Neural crest cell (in vitro differentiated cells): ENCODE data around the gene TMBIM1. TPM values are rescaled to one million over a fixed set of nuclear protein-coding genes. Genes with fewer than 3 reads are reported as not detected.

ENCODE experiments used
- DNase-seq: peaks from one replicate; pipeline ENCODE4 v3.0.0; 2021; ENCODE audit warnings: low read depth, mixed read lengths, low spot score
- H3K27ac Mint-ChIP-seq: one replicate; pipeline ENCODE4 v1.8.0; 2021; ENCODE audit warnings: mild to moderate bottlenecking, mixed read lengths; ENCODE audit not compliant: unreplicated experiment
- H3K27me3 Mint-ChIP-seq: 2 replicates; pipeline ENCODE4 v1.8.0; 2021; ENCODE audit warnings: low read depth, mild to moderate bottlenecking, mixed read lengths
- H3K36me3 Mint-ChIP-seq: 2 replicates; pipeline ENCODE4 v1.8.0; 2021; ENCODE audit warnings: low read depth, mild to moderate bottlenecking, mixed read lengths
- H3K4me1 Mint-ChIP-seq: 2 replicates; pipeline ENCODE4 v1.8.0; 2021; ENCODE audit warnings: mixed read lengths
- H3K4me3 Mint-ChIP-seq: one replicate; pipeline ENCODE4 v1.8.0; 2021; ENCODE audit warnings: mild to moderate bottlenecking, mixed read lengths
- H3K9me3 Mint-ChIP-seq: 2 replicates; pipeline ENCODE4 v1.8.0; 2021; ENCODE audit warnings: mixed read lengths
- total RNA-seq: library from RNA; stranded (reverse); gene quantifications from 2 replicates; pipeline ENCODE4 v1.2.1, GENCODE V29; 2021
- TF ChIP-seq, protein P1 (sequence below): fragments of 200-600 bp; sonication (generic); conservative IDR thresholded peaks from 2 replicates; pipeline ENCODE4 v1.5.0; 2021; ENCODE audit warnings: antibody characterized with exemption, mild to moderate bottlenecking

Gene TMBIM1
- total RNA-seq, 1 donor from 2014 or later = 8.5 TPM

- H3K4me1 Mint-ChIP-seq = peaks cover 6% of the 10 kb centered on the region
- no peaks in the 10 kb centered on the region for H3K9me3 Mint-ChIP-seq
- no peak for DNase-seq
- H3K4me3 Mint-ChIP-seq = no peak overlapping the region
- H3K27me3 Mint-ChIP-seq = peaks cover 17% of the 10 kb centered on the region
- TF ChIP-seq, protein P1, sequence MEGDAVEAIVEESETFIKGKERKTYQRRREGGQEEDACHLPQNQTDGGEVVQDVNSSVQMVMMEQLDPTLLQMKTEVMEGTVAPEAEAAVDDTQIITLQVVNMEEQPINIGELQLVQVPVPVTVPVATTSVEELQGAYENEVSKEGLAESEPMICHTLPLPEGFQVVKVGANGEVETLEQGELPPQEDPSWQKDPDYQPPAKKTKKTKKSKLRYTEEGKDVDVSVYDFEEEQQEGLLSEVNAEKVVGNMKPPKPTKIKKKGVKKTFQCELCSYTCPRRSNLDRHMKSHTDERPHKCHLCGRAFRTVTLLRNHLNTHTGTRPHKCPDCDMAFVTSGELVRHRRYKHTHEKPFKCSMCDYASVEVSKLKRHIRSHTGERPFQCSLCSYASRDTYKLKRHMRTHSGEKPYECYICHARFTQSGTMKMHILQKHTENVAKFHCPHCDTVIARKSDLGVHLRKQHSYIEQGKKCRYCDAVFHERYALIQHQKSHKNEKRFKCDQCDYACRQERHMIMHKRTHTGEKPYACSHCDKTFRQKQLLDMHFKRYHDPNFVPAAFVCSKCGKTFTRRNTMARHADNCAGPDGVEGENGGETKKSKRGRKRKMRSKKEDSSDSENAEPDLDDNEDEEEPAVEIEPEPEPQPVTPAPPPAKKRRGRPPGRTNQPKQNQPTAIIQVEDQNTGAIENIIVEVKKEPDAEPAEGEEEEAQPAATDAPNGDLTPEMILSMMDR = no peak
- H3K27ac Mint-ChIP-seq = no peak overlapping the region
- no peaks in the 10 kb centered on the region for H3K36me3 Mint-ChIP-seq
Measured at GRCh38 chr2:218332288-218332687, 40.0 kb upstream of the TMBIM1 start.

GRCh38 chr2:218331745-218332144 is 39.4 kb upstream of the TMBIM1 start:
- TF ChIP-seq, protein P1 = no peak
- Mint-ChIP-seq H3K27me3 (peaks cover 19% of the 10 kb centered on the region), H3K4me1 (peaks cover 6% of the 10 kb centered on the region), H3K9me3 (no peaks in the 10 kb centered on the region), H3K36me3 (no peaks in the 10 kb centered on the region), H3K4me3 (no peak overlapping the region), H3K27ac (no peak overlapping the region)
- no peak for DNase-seq

- no peak for DNase-seq
- no peak overlapping the region for H3K27ac Mint-ChIP-seq
Measured at GRCh38 chr2:218329826-218330593, 37.7 kb upstream of the TMBIM1 start.

DNA sequence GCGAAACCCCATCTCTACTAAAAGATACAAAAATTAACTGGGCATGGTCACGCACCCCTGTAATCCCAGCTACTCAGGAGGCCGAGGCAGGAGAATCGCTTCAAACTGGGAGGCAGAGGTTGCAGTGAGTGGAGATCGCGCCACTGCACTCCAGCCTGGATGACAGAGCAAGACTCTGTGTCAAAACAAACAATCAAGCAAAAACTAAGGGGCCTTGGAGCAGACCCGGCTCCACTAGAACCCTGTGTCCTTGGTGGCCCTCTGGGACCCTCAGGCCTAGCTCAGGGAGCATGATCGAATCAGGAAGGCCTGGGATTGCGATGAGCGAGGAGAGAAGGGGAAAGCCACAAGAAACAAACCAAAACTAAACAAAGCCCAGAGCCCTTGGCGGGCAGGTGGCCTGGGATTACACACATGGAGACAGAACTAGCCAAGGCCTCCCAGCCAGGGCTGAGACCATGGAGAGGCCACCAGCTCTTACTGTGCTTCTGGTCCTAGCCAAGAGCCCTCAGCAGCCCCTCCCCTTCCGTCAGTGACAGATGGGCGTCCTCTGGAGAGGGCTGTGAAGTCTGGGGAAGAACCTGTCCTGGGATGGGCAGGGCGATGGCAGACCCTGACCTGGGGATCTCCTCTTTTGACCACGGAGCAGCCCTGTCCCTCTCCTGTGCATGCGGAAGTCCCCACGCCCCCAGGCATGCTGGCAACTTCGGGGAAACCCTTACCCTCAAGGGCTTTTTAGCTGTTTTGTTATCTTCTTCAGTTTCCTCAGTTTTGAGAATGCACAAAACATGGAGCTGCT is 36.9 kb upstream of the TMBIM1 start:
- H3K36me3 Mint-ChIP-seq = no peaks in the 10 kb centered on the region
- no peaks in the 10 kb centered on the region for H3K9me3 Mint-ChIP-seq
- no peak overlapping the region for H3K4me3 Mint-ChIP-seq
- peaks cover 9% of the 10 kb centered on the region for H3K4me1 Mint-ChIP-seq
- no peak overlapping the region for H3K27ac Mint-ChIP-seq
- TF ChIP-seq, protein P1 = no peak
- DNase-seq = no peak
- peaks cover 39% of the 10 kb centered on the region for H3K27me3 Mint-ChIP-seq

More at GRCh38 chr2:218329826-218330593, 37.7 kb upstream of the TMBIM1 start:
- H3K4me1 Mint-ChIP-seq = peaks cover 6% of the 10 kb centered on the region
- H3K27me3 Mint-ChIP-seq = peaks cover 34% of the 10 kb centered on the region
- H3K9me3 Mint-ChIP-seq = no peaks in the 10 kb centered on the region
- no peaks in the 10 kb centered on the region for H3K36me3 Mint-ChIP-seq
- TF ChIP-seq, protein P1 = no peak
- no peak overlapping the region for H3K4me3 Mint-ChIP-seq

DNA sequence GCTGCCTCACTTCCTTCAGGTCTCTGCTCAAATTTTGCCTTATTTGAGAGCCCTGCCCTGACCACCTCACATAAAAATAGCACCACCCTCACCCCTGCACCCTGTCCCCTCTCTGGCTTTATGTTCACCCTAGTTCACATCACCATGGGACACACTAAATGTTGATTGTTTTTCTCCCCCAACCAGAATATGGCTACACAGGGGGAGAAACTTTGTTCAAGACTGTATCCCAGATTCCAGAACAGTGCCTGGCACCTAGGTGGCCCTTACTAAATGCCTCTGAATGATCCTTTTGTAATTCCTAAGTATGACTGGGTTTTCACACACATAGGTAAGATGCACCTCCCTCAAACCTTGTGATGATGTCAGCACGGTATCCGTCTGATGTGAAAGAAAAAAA is 36.0 kb upstream of the TMBIM1 start:
- H3K9me3 Mint-ChIP-seq = no peaks in the 10 kb centered on the region
- peaks cover 46% of the 10 kb centered on the region for H3K27me3 Mint-ChIP-seq

More for the DNA sequence above, 36.0 kb upstream of the TMBIM1 start:
- no peaks in the 10 kb centered on the region for H3K36me3 Mint-ChIP-seq
- H3K4me1 Mint-ChIP-seq = peaks cover 18% of the 10 kb centered on the region
- TF ChIP-seq, protein P1 = no peak
- H3K4me3 Mint-ChIP-seq = peak overlapping the region; percentile 29
- no peak overlapping the region for H3K27ac Mint-ChIP-seq
- no peak for DNase-seq
